LNCaP clone FGC (cell line): Measurements from ENCODE around the gene CACNB2.
A peak's percentile ranks its signal among the peaks of the same experiment; 100 is the strongest.

Source experiments
- DNase-seq: peaks from one replicate; pipeline ENCODE4 v3.0.0-alpha.2; 2011; ENCODE audit warnings: low read depth
- H3K4me3 ChIP-seq: 2 replicates; pipeline ENCODE4 v1.5.1; 2011; ENCODE audit warnings: mild to moderate bottlenecking, low read depth, low read length, control low read depth
- CTCF ChIP-seq: IDR thresholded peaks from 2 replicates; pipeline ENCODE4 v1.5.1; 2012; ENCODE audit warnings: mild to moderate bottlenecking; ENCODE audit not compliant: control insufficient read depth, insufficient read depth; ENCODE audit errors: extremely low read depth

CACNB2 gene

GRCh38 chr10:18542832-18543231, 402.6 kb downstream of the CACNB2 start:
- no peak overlapping the region for H3K4me3 ChIP-seq
- peak; percentile 26 for DNase-seq
- TF ChIP-seq CTCF = no peak

- TF ChIP-seq CTCF = no peak
- DNase-seq = no peak
- H3K4me3 ChIP-seq = no peak overlapping the region
Measured at GRCh38 chr10:18545621-18546305, 405.5 kb downstream of the CACNB2 start.

GRCh38 chr10:18549105-18549504, 408.9 kb downstream of the CACNB2 start:
- no peak overlapping the region for H3K4me3 ChIP-seq
- no peak for TF ChIP-seq CTCF
- no peak for DNase-seq

- no peak overlapping the region for H3K4me3 ChIP-seq
- DNase-seq = no peak
- no peak for TF ChIP-seq CTCF
Measured at GRCh38 chr10:18551473-18551872, 411.2 kb downstream of the CACNB2 start.

GRCh38 chr10:18554479-18554878, 414.3 kb downstream of the CACNB2 start:
- no peak overlapping the region for H3K4me3 ChIP-seq
- DNase-seq = no peak
- no peak for TF ChIP-seq CTCF

- H3K4me3 ChIP-seq = no peak overlapping the region
- TF ChIP-seq CTCF = no peak
- no peak for DNase-seq
Measured at GRCh38 chr10:18556522-18557147, 416.4 kb downstream of the CACNB2 start.

- no peak overlapping the region for H3K4me3 ChIP-seq
- DNase-seq = no peak
- no peak for TF ChIP-seq CTCF
Measured at GRCh38 chr10:18557960-18558359, 417.7 kb downstream of the CACNB2 start.
